Uterus (tissue), 2 donors: ENCODE measurements around the gene ACIN1.

Experiments used
- POLR2A ChIP-seq, 2 donors: fragments of 450-650 bp; IDR thresholded peaks; one replicate each; pipeline ENCODE4 v1.6.1; 2016; ENCODE audit warnings: antibody characterized with exemption in 2 of 2, mild to moderate bottlenecking in 1 of 2, moderate library complexity in 1 of 2
- TF ChIP-seq, protein P1 (sequence below), 4 experiments: fragments of 200-600 bp in 2 of 4; fragments of 450-650 bp in 2 of 4; sonication (generic) in 2 of 4; IDR thresholded peaks; one replicate each; pipeline ENCODE4 v1.5.1; 2016 to 2019; ENCODE audit warnings: antibody characterized with exemption in 4 of 4, mild to moderate bottlenecking in 2 of 4, moderate library complexity in 1 of 4

DNA sequence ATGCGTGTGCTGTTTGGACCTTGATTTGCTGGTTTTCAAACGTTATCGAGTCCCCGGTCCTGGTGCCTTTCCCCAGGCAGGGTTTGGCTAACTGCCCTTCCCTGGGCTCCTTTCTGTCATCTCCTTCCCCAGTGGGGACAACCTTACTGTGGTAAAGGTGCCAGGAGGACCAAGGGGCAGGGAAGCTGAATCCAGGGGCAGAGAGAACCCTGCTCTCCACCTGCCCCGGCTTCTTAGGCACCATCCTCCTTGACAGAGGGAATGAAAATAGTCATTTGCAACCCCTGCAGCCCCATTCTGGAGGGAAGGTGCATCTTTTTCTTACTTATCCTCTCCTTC lies 19.2 kb upstream of the ACIN1 start:
- TF ChIP-seq, protein P1, sequence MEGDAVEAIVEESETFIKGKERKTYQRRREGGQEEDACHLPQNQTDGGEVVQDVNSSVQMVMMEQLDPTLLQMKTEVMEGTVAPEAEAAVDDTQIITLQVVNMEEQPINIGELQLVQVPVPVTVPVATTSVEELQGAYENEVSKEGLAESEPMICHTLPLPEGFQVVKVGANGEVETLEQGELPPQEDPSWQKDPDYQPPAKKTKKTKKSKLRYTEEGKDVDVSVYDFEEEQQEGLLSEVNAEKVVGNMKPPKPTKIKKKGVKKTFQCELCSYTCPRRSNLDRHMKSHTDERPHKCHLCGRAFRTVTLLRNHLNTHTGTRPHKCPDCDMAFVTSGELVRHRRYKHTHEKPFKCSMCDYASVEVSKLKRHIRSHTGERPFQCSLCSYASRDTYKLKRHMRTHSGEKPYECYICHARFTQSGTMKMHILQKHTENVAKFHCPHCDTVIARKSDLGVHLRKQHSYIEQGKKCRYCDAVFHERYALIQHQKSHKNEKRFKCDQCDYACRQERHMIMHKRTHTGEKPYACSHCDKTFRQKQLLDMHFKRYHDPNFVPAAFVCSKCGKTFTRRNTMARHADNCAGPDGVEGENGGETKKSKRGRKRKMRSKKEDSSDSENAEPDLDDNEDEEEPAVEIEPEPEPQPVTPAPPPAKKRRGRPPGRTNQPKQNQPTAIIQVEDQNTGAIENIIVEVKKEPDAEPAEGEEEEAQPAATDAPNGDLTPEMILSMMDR (IDR thresholded peaks at IDR 0.05), result no peak
- TF ChIP-seq POLR2A (IDR thresholded peaks at IDR 0.05), result no peak
